ENCODE results near the gene CLIC5.

CLIC5 gene

GRCh38 chr6:45886776-45887175 is 128.9 kb downstream of the CLIC5 start:
- H3K4me3 ChIP-seq (ENCODE audit: control insufficient read depth, low read depth, low read length) = no peak overlapping the region
- no peak for DNase-seq (ENCODE audit: low read depth)
- no peak for TF ChIP-seq CTCF (conservative IDR thresholded peaks at IDR 0.05; ENCODE audit: control insufficient read depth, insufficient read depth, low read depth, low read length)

DNA sequence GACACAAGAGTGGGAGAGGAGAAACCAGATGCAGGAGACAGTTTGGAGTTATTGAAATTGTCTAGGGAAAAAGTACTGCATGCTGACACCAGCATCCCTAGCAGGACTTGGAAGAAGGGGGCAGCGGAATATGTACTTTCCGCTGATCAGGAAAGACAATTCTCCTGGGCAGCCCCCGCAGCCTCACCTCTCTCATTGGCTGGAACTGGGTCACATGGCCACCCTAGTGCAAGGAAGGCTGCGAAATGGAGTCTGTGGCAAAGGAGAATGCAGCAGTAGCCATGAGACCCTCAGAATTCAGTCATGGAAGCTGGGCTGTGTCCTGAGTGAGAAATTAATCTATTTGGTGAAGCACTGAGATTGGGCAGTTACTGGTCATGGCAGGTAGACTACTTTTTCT is 131.3 kb downstream of the CLIC5 start:
- H3K4me3 ChIP-seq (ENCODE audit: control insufficient read depth, low read depth, low read length) = no peak overlapping the region
- no peak for TF ChIP-seq CTCF (conservative IDR thresholded peaks at IDR 0.05; ENCODE audit: control insufficient read depth, insufficient read depth, low read depth, low read length)
- no peak for DNase-seq (ENCODE audit: low read depth)

GRCh38 chr6:45882671-45883070 is 133.0 kb downstream of the CLIC5 start:
- no peak for TF ChIP-seq CTCF (conservative IDR thresholded peaks at IDR 0.05; ENCODE audit: control insufficient read depth, insufficient read depth, low read depth, low read length)
- no peak for DNase-seq (ENCODE audit: low read depth)
- H3K4me3 ChIP-seq (ENCODE audit: control insufficient read depth, low read depth, low read length) = no peak overlapping the region

GRCh38 chr6:45881705-45882467 is 133.8 kb downstream of the CLIC5 start:
- DNase-seq (ENCODE audit: low read depth) = no peak
- H3K4me3 ChIP-seq (ENCODE audit: control insufficient read depth, low read depth, low read length) = no peak overlapping the region
- TF ChIP-seq CTCF (conservative IDR thresholded peaks at IDR 0.05; ENCODE audit: control insufficient read depth, insufficient read depth, low read depth, low read length) = no peak

GRCh38 chr6:45880676-45881075 is 135.0 kb downstream of the CLIC5 start:
- no peak overlapping the region for H3K4me3 ChIP-seq (ENCODE audit: control insufficient read depth, low read depth, low read length)
- no peak for DNase-seq (ENCODE audit: low read depth)
- TF ChIP-seq CTCF (conservative IDR thresholded peaks at IDR 0.05; ENCODE audit: control insufficient read depth, insufficient read depth, low read depth, low read length) = no peak

DNA sequence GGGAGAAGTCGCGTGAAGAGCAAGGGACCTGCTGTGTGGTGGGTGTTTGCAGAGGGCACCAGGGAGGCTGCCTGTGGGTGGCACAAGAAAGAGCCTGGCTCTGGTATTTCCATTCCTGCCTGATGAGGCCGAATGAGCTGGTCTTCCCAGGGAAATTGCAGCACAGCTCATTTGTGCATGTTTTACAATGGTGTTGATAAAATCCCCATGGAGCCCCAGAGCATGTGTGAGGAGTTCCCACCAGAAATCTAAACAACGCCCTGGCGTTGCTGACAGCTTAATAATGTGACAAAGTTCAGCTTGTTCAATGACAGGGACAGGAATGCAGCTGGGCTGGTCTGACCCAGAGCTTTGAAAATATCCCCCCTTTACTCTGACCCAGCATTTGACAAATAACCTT is 135.5 kb downstream of the CLIC5 start:
- TF ChIP-seq CTCF (conservative IDR thresholded peaks at IDR 0.05; ENCODE audit: control insufficient read depth, insufficient read depth, low read depth, low read length) = no peak
- DNase-seq (ENCODE audit: low read depth) = peak; percentile 8
- no peak overlapping the region for H3K4me3 ChIP-seq (ENCODE audit: control insufficient read depth, low read depth, low read length)
